Smooth muscle cell (in vitro differentiated cells): ENCODE measurements around the gene LRRC17. TPM values are rescaled to one million over a fixed set of nuclear protein-coding genes. Genes with fewer than 3 reads are reported as not detected.

Experiments
- DNase-seq: peaks from one replicate; lab custom pipeline; 2025; ENCODE audit not compliant: unreplicated experiment; lab: John Stamatoyannopoulos, UW
- H2AFZ ChIP-seq: fragments of 200-600 bp; sonication (generic); 2 replicates; pipeline ENCODE4 v1.6.0; 2016; ENCODE audit warnings: antibody characterized with exemption, low read depth, mild to moderate bottlenecking
- H3F3A ChIP-seq: fragments of 200-600 bp; sonication (generic); 2 replicates; pipeline ENCODE4 v1.6.0; 2017; ENCODE audit warnings: antibody characterized with exemption, low read depth
- H3K27ac ChIP-seq: fragments of 200-600 bp; sonication (generic); 2 replicates; pipeline ENCODE4 v1.5.1; 2016; ENCODE audit warnings: low read depth, mild to moderate bottlenecking
- H3K27me3 ChIP-seq: fragments of 200-600 bp; sonication (generic); 2 replicates; pipeline ENCODE4 v1.6.1; 2016; ENCODE audit warnings: low read depth, mild to moderate bottlenecking
- H3K36me3 ChIP-seq: fragments of 200-600 bp; sonication (generic); 2 replicates; pipeline ENCODE4 v1.5.1; 2016; ENCODE audit warnings: low read depth
- H3K4me1 ChIP-seq: fragments of 200-600 bp; sonication (generic); 2 replicates; pipeline ENCODE4 v1.5.1; 2016; ENCODE audit warnings: low read depth
- H3K4me2 ChIP-seq: fragments of 200-600 bp; sonication (generic); 2 replicates; pipeline ENCODE4 v1.6.0; 2016; ENCODE audit warnings: mild to moderate bottlenecking
- H3K4me3 ChIP-seq: fragments of 200-600 bp; sonication (generic); 2 replicates; pipeline ENCODE4 v1.5.1; 2016; ENCODE audit warnings: mild to moderate bottlenecking
- H3K79me2 ChIP-seq: fragments of 200-600 bp; sonication (generic); 2 replicates; pipeline ENCODE4 v1.6.0; 2016; ENCODE audit warnings: low read depth, mild to moderate bottlenecking
- H3K9ac ChIP-seq: fragments of 200-600 bp; sonication (generic); 2 replicates; pipeline ENCODE4 v1.6.0; 2016; ENCODE audit warnings: low read depth
- H3K9me3 ChIP-seq: fragments of 200-600 bp; sonication (generic); replicated peaks from 2 replicates; pipeline ENCODE4 v1.5.1; 2016; ENCODE audit warnings: low read depth
- H4K20me1 ChIP-seq: fragments of 200-600 bp; sonication (generic); 2 replicates; pipeline ENCODE4 v1.6.0; 2016; ENCODE audit warnings: low read depth
- CTCF ChIP-seq: fragments of 200-600 bp; sonication (generic); IDR thresholded peaks from 2 replicates; pipeline ENCODE4 v1.5.1; 2017; ENCODE audit warnings: borderline replicate concordance, mild to moderate bottlenecking, antibody characterized with exemption; ENCODE audit not compliant: insufficient read depth, poor library complexity, severe bottlenecking
- WGBS: methylation state at CpG from one replicate; pipeline ENCODE4 v1.1.7; 2016; ENCODE audit warnings: low lambda C conversion rate; 5-methylcytosine and 5-hydroxymethylcytosine counted together
- polyA plus RNA-seq: library from polyadenylated mRNA; unstranded; fragments of >200 nt; fragmentation: Nextera tagmentation; extraction: Ambion mirVana; gene quantifications from 2 replicates; pipeline ENCODE4 v1.2.1, GENCODE V29; 2016
- total RNA-seq: library from RNA; depleted of rRNA; stranded (reverse); fragments of >200 nt; gene quantifications from 2 replicates; pipeline ENCODE4 v1.2.3, GENCODE V29; 2014

LRRC17 gene
- total and polyA plus RNA-seq, 2 experiments from 2014 or later = 6.2 to 23.0 TPM

- WGBS = 60% methylated on average over 8 of the region's 8 CpGs
These were observed 21.4 kb downstream of the LRRC17 start for GRCh38 chr7:102934239-102934638.

GRCh38 chr7:102934701-102935100, 21.9 kb downstream of the LRRC17 start:
- TF ChIP-seq CTCF = no peak
- no peak overlapping the region for H2AFZ ChIP-seq
- no peaks in the 10 kb centered on the region for H4K20me1 ChIP-seq
- H3K4me3 ChIP-seq = peak overlapping the region; percentile 35
- peak overlapping the region; percentile 100 for H3K27ac ChIP-seq
- DNase-seq = no peak
- H3K4me2 ChIP-seq = peak overlapping the region; percentile 83
- peaks cover 25% of the 10 kb centered on the region for H3F3A ChIP-seq
- no peaks in the 10 kb centered on the region for H3K36me3 ChIP-seq
- peaks cover 41% of the 10 kb centered on the region for H3K4me1 ChIP-seq
- no peaks in the 10 kb centered on the region for H3K27me3 ChIP-seq
- H3K79me2 ChIP-seq = no peaks in the 10 kb centered on the region
- H3K9ac ChIP-seq = peak overlapping the region; percentile 94
- no peaks in the 10 kb centered on the region for H3K9me3 ChIP-seq
- 33% methylated on average over 3 of the region's 3 CpGs for WGBS

More at GRCh38 chr7:102934239-102934638, 21.4 kb downstream of the LRRC17 start:
- Histone ChIP-seq H3K36me3 (no peaks in the 10 kb centered on the region), H2AFZ (peak overlapping the region; percentile 37), H3K79me2 (no peaks in the 10 kb centered on the region), H3K27me3 (no peaks in the 10 kb centered on the region), H3K4me1 (peaks cover 41% of the 10 kb centered on the region), H3K9ac (peak overlapping the region; percentile 94), H3K4me2 (peak overlapping the region; percentile 83), H3K27ac (peak overlapping the region; percentile 100), H3K9me3 (no peaks in the 10 kb centered on the region), H3F3A (peaks cover 24% of the 10 kb centered on the region), H4K20me1 (no peaks in the 10 kb centered on the region), H3K4me3 (peak overlapping the region; percentile 13)
- TF ChIP-seq CTCF = no peak
- DNase-seq = no peak

- TF ChIP-seq CTCF = no peak
- Histone ChIP-seq H3K4me3 (peak overlapping the region; percentile 35), H2AFZ (no peak overlapping the region), H3K9me3 (no peaks in the 10 kb centered on the region), H3F3A (peaks cover 25% of the 10 kb centered on the region), H3K27ac (peak overlapping the region; percentile 100), H3K4me2 (peak overlapping the region; percentile 83), H3K9ac (peak overlapping the region; percentile 94), H4K20me1 (no peaks in the 10 kb centered on the region), H3K36me3 (no peaks in the 10 kb centered on the region), H3K79me2 (no peaks in the 10 kb centered on the region), H3K4me1 (peaks cover 41% of the 10 kb centered on the region), H3K27me3 (no peaks in the 10 kb centered on the region)
- no peak for DNase-seq
- WGBS = 17% methylated on average over 6 of the region's 6 CpGs
These were observed 22.8 kb downstream of the LRRC17 start for GRCh38 chr7:102935450-102936115.

GRCh38 chr7:102938679-102939078, 25.9 kb downstream of the LRRC17 start:
- peaks cover 15% of the 10 kb centered on the region for H3F3A ChIP-seq
- H3K4me3 ChIP-seq = no peak overlapping the region
- no peaks in the 10 kb centered on the region for H4K20me1 ChIP-seq
- no peak for TF ChIP-seq CTCF
- H3K9ac ChIP-seq = no peak overlapping the region
- H3K4me2 ChIP-seq = peak overlapping the region; percentile 39
- 19% methylated on average over 1 of the region's 1 CpG for WGBS
- no peak for DNase-seq
- no peaks in the 10 kb centered on the region for H3K9me3 ChIP-seq
- H3K27ac ChIP-seq = peak overlapping the region; percentile 62
- no peaks in the 10 kb centered on the region for H3K79me2 ChIP-seq
- H3K36me3 ChIP-seq = no peaks in the 10 kb centered on the region
- peaks cover 52% of the 10 kb centered on the region for H3K4me1 ChIP-seq
- H3K27me3 ChIP-seq = no peaks in the 10 kb centered on the region
- no peak overlapping the region for H2AFZ ChIP-seq
